GM12873 (cell line): ENCODE measurements around the gene TTC28.

ENCODE experiments used
- CTCF ChIP-seq: IDR thresholded peaks from 2 replicates; pipeline ENCODE4 v1.5.1; 2012; ENCODE audit warnings: low read depth, mild to moderate bottlenecking, moderate library complexity, low read length, control low read depth; ENCODE audit not compliant: insufficient read depth; ENCODE audit errors: missing control alignments

TTC28 gene

GRCh38 chr22:28047740-28048139, 631.9 kb downstream of the TTC28 start:
- TF ChIP-seq CTCF, result no peak

- no peak for TF ChIP-seq CTCF
These were observed 633.5 kb downstream of the TTC28 start for GRCh38 chr22:28046100-28046499.

GRCh38 chr22:28044546-28045173, 635.0 kb downstream of the TTC28 start:
- TF ChIP-seq CTCF, result no peak

GRCh38 chr22:28043266-28043665, 636.4 kb downstream of the TTC28 start:
- no peak for TF ChIP-seq CTCF

- no peak for TF ChIP-seq CTCF
These were observed 644.8 kb downstream of the TTC28 start for GRCh38 chr22:28034760-28035401.

GRCh38 chr22:28034145-28034759, 645.4 kb downstream of the TTC28 start:
- TF ChIP-seq CTCF, result no peak

GRCh38 chr22:28032861-28033260, 646.8 kb downstream of the TTC28 start:
- no peak for TF ChIP-seq CTCF
